Measurements from ENCODE around the gene MPZL1.

MPZL1 gene

GRCh38 chr1:167837326-167837725 lies 115.5 kb downstream of the MPZL1 start:
- H3K27me3 ChIP-seq (ENCODE audit: low read depth) = no peaks in the 10 kb centered on the region
- no peak overlapping the region for H3K4me3 ChIP-seq
- H3K4me1 ChIP-seq = no peaks in the 10 kb centered on the region
- no peaks in the 10 kb centered on the region for H3K36me3 ChIP-seq (replicated peaks)
- in situ Hi-C loops (cut with MboI; ENCODE audit: low sequenced_read_pairs) = no loop called here
- H3K9me3 ChIP-seq = no peaks in the 10 kb centered on the region
- no peak for DNase-seq (ENCODE audit: low spot score in 2 of 2)

- H3K4me1 ChIP-seq = no peaks in the 10 kb centered on the region
- DNase-seq (ENCODE audit: low spot score in 2 of 2) = no peak
- H3K27me3 ChIP-seq (ENCODE audit: low read depth) = peaks cover 2% of the 10 kb centered on the region; the same call in 1 of the 2 replicates
- in situ Hi-C loops (cut with MboI; ENCODE audit: low sequenced_read_pairs) = no loop called here
- H3K4me3 ChIP-seq = no peak overlapping the region
- no peaks in the 10 kb centered on the region for H3K9me3 ChIP-seq
- H3K36me3 ChIP-seq (replicated peaks) = no peaks in the 10 kb centered on the region
Observed at GRCh38 chr1:167839009-167839408, 117.2 kb downstream of the MPZL1 start.
